ENCODE results near the gene ZSWIM4. TPM values are rescaled to one million over a fixed set of nuclear protein-coding genes. Genes with fewer than 3 reads are reported as not detected.
A peak's percentile ranks its signal among the peaks of the same experiment; 100 is the strongest.
"Not testable (repeated sequence)": the region's sequence is repeated elsewhere in the genome, so short reads cannot be mapped to it uniquely, and the experiment has no call there.

ZSWIM4 gene
- polyA plus RNA-seq, 3 donors, result 0.19 to 1.1 (median 0.23) TPM

- Mint-ChIP-seq H3K9me3 (peaks cover 0 to 5% (median 1%) of the 10 kb centered on the region in 7 donors), H3K4me1 (peaks cover 16% of the 10 kb centered on the region), H3K27me3 (ENCODE audit: low read depth in 3 of 3) (peaks cover 0 to 1% (median 0%) of the 10 kb centered on the region in 3 donors), H3K27ac (peak overlapping the region; percentile 90 to 96 (median 93)), H3K4me3 (peak overlapping the region; percentile 87 to 91), H3K36me3 (peaks cover 6 to 28% of the 10 kb centered on the region in 2 donors)
- H3K9ac ChIP-seq (ENCODE audit: insufficient read depth, low read length, poor library complexity, severe bottlenecking), result peak overlapping the region; percentile 95
- peaks cover 32% of the 10 kb centered on the region for H3K79me2 ChIP-seq (ENCODE audit: insufficient read depth, low read length)
- H3K4me3 ChIP-seq (replicated peaks in 1 of 3; ENCODE audit: low read depth in 2 of 3, low read length in 3 of 3), result peak overlapping the region; percentile 84 to 96 (median 93)
- 2% methylated on average over 18 of the region's 25 CpGs for WGBS (ENCODE audit: insufficient coverage)
- H3K9me3 ChIP-seq (replicated peaks in 1 of 2; ENCODE audit: control insufficient read depth in 1 of 2, insufficient read depth in 1 of 2, low read length in 2 of 2), result peaks cover 0 to 3% of the 10 kb centered on the region in 2 donors
- H3K4me2 ChIP-seq (replicated peaks; ENCODE audit: extremely low read depth, low read length, poor library complexity, severe bottlenecking), result peak overlapping the region; percentile 96
- H3K4me1 ChIP-seq (ENCODE audit: control insufficient read depth in 1 of 2, insufficient read depth in 2 of 2, low read length in 2 of 2), result peaks cover 18 to 19% of the 10 kb centered on the region in 2 donors
- H2AFZ ChIP-seq (ENCODE audit: insufficient read depth, low read depth, low read length, poor library complexity, severe bottlenecking), result peak overlapping the region; percentile 65
- peak; percentile 58 to 81 (median 71) for DNase-seq
- TF ChIP-seq CTCF (IDR thresholded peaks at IDR 0.05), result no peak
- peak overlapping the region; percentile 81 to 95 for H3K27ac ChIP-seq (ENCODE audit: low read depth in 1 of 2, low read length in 2 of 2)
- peaks cover 11 to 26% of the 10 kb centered on the region in 2 donors for H3K36me3 ChIP-seq (replicated peaks in 1 of 2; ENCODE audit: control insufficient read depth in 1 of 2, insufficient read depth in 2 of 2, low read length in 2 of 2)
- H4K20me1 ChIP-seq (ENCODE audit: insufficient read depth, low read length), result no peaks in the 10 kb centered on the region
- H3K27me3 ChIP-seq (ENCODE audit: control insufficient read depth in 2 of 2, insufficient read depth in 2 of 2, low read length in 2 of 2), result no peaks in the 10 kb centered on the region
- intact Hi-C loops (cut with micrococcal nuclease), result no loop called here
Observed at GRCh38 chr19:13748169-13748828, 46.9 kb upstream of the ZSWIM4 start.

GRCh38 chr19:13751436-13751835 lies 43.8 kb upstream of the ZSWIM4 start:
- H3K4me3 Mint-ChIP-seq, result no peak overlapping the region
- no peak overlapping the region for H2AFZ ChIP-seq (ENCODE audit: insufficient read depth, low read depth, low read length, poor library complexity, severe bottlenecking)

GRCh38 chr19:13753622-13754021 lies 41.6 kb upstream of the ZSWIM4 start:
- H3K27me3 ChIP-seq (ENCODE audit: control insufficient read depth in 2 of 2, insufficient read depth in 2 of 2, low read length in 2 of 2); H3K27me3 Mint-ChIP-seq (ENCODE audit: low read depth in 3 of 3); H3K4me1 ChIP-seq (ENCODE audit: control insufficient read depth in 1 of 2, insufficient read depth in 2 of 2, low read length in 2 of 2); intact Hi-C loops (cut with micrococcal nuclease); H3K4me3 Mint-ChIP-seq; H3K9ac ChIP-seq (ENCODE audit: insufficient read depth, low read length, poor library complexity, severe bottlenecking); H3K9me3 Mint-ChIP-seq; H3K9me3 ChIP-seq (replicated peaks in 1 of 2; ENCODE audit: control insufficient read depth in 1 of 2, insufficient read depth in 1 of 2, low read length in 2 of 2); H3K4me2 ChIP-seq (replicated peaks; ENCODE audit: extremely low read depth, low read length, poor library complexity, severe bottlenecking); H2AFZ ChIP-seq (ENCODE audit: insufficient read depth, low read depth, low read length, poor library complexity, severe bottlenecking); H3K27ac ChIP-seq (ENCODE audit: low read depth in 1 of 2, low read length in 2 of 2); H4K20me1 ChIP-seq (ENCODE audit: insufficient read depth, low read length); H3K4me3 ChIP-seq (replicated peaks in 1 of 3; ENCODE audit: low read depth in 2 of 3, low read length in 3 of 3): not testable (repeated sequence)
- Histone ChIP-seq H3K79me2 (ENCODE audit: insufficient read depth, low read length) (peaks cover 23% of the 10 kb centered on the region), H3K36me3 (replicated peaks in 1 of 2; ENCODE audit: control insufficient read depth in 1 of 2, insufficient read depth in 2 of 2, low read length in 2 of 2) (peaks cover 52 to 72% of the 10 kb centered on the region in 2 donors)
- 0% methylated on average over 1 of the region's 7 CpGs for WGBS (ENCODE audit: insufficient coverage)
- H3K36me3 Mint-ChIP-seq, result peaks cover 49 to 81% of the 10 kb centered on the region in 2 donors
- peak overlapping the region in 1 of 7 donors; percentile 50 for H3K27ac Mint-ChIP-seq
- peak in 2 of 3 donors; percentile 21 to 52 for DNase-seq
- H3K4me1 Mint-ChIP-seq, result peaks cover 12% of the 10 kb centered on the region

More at GRCh38 chr19:13751436-13751835, 43.8 kb upstream of the ZSWIM4 start:
- intact Hi-C loops (cut with micrococcal nuclease), result no loop called here
- Histone ChIP-seq H3K27me3 (ENCODE audit: control insufficient read depth in 2 of 2, insufficient read depth in 2 of 2, low read length in 2 of 2) (no peaks in the 10 kb centered on the region), H3K27ac (ENCODE audit: low read depth in 1 of 2, low read length in 2 of 2) (no peak overlapping the region), H3K9me3 (replicated peaks in 1 of 2; ENCODE audit: control insufficient read depth in 1 of 2, insufficient read depth in 1 of 2, low read length in 2 of 2) (peaks cover 0 to 3% of the 10 kb centered on the region in 2 donors), H4K20me1 (ENCODE audit: insufficient read depth, low read length) (peaks cover 4% of the 10 kb centered on the region), H3K4me2 (replicated peaks; ENCODE audit: extremely low read depth, low read length, poor library complexity, severe bottlenecking) (no peak overlapping the region), H3K9ac (ENCODE audit: insufficient read depth, low read length, poor library complexity, severe bottlenecking) (no peak overlapping the region), H3K4me1 (ENCODE audit: control insufficient read depth in 1 of 2, insufficient read depth in 2 of 2, low read length in 2 of 2) (peaks cover 18 to 19% of the 10 kb centered on the region in 2 donors), H3K4me3 (replicated peaks in 1 of 3; ENCODE audit: low read depth in 2 of 3, low read length in 3 of 3) (no peak overlapping the region), H3K79me2 (ENCODE audit: insufficient read depth, low read length) (peaks cover 32% of the 10 kb centered on the region), H3K36me3 (replicated peaks in 1 of 2; ENCODE audit: control insufficient read depth in 1 of 2, insufficient read depth in 2 of 2, low read length in 2 of 2) (peaks cover 30 to 50% of the 10 kb centered on the region in 2 donors)
- 98% methylated on average over 12 of the region's 16 CpGs for WGBS (ENCODE audit: insufficient coverage)
- H3K27me3 Mint-ChIP-seq (ENCODE audit: low read depth in 3 of 3), result peaks cover 0 to 1% (median 0%) of the 10 kb centered on the region in 3 donors
- peaks cover 17% of the 10 kb centered on the region for H3K4me1 Mint-ChIP-seq
- H3K36me3 Mint-ChIP-seq, result peaks cover 30 to 59% of the 10 kb centered on the region in 2 donors
- no peak for DNase-seq
- no peak for TF ChIP-seq CTCF (IDR thresholded peaks at IDR 0.05)
- H3K9me3 Mint-ChIP-seq, result peaks cover 0 to 5% (median 1%) of the 10 kb centered on the region in 7 donors
- H3K27ac Mint-ChIP-seq, result peak overlapping the region in 4 of 7 donors; percentile 67 to 74 (median 73)

All from CD14-positive monocyte (primary cell).